ENCODE measurements around the gene GDF2.

GDF2 gene

GRCh38 chr10:47362199-47362598 lies 39.9 kb downstream of the GDF2 start:
- Histone ChIP-seq H3K4me3 (replicated peaks; ENCODE audit: low read depth, low read length) (no peak overlapping the region), H3K36me3 (ENCODE audit: control insufficient read depth, insufficient read depth, low read length) (no peaks in the 10 kb centered on the region), H3K27me3 (replicated peaks; ENCODE audit: control insufficient read depth, insufficient read depth, low read length) (peaks cover 1% of the 10 kb centered on the region; the same call in 1 of the 2 replicates)
- TF ChIP-seq CTCF (IDR thresholded peaks at IDR 0.05; ENCODE audit: insufficient read depth, low read length, poor library complexity, severe bottlenecking) = no peak
- DNase-seq (ENCODE audit: extremely low read depth, insufficient read length) = no peak

GRCh38 chr10:47363781-47364180 lies 41.5 kb downstream of the GDF2 start:
- TF ChIP-seq CTCF (IDR thresholded peaks at IDR 0.05; ENCODE audit: insufficient read depth, low read length, poor library complexity, severe bottlenecking) = no peak
- no peak for DNase-seq (ENCODE audit: extremely low read depth, insufficient read length)
- no peak overlapping the region for H3K4me3 ChIP-seq (replicated peaks; ENCODE audit: low read depth, low read length)
- H3K36me3 ChIP-seq (ENCODE audit: control insufficient read depth, insufficient read depth, low read length) = no peaks in the 10 kb centered on the region
- H3K27me3 ChIP-seq (replicated peaks; ENCODE audit: control insufficient read depth, insufficient read depth, low read length) = peaks cover 1% of the 10 kb centered on the region; the same call in 1 of the 2 replicates

GRCh38 chr10:47364366-47364765 lies 42.1 kb downstream of the GDF2 start:
- Histone ChIP-seq H3K36me3 (ENCODE audit: control insufficient read depth, insufficient read depth, low read length) (no peaks in the 10 kb centered on the region), H3K4me3 (replicated peaks; ENCODE audit: low read depth, low read length) (no peak overlapping the region), H3K27me3 (replicated peaks; ENCODE audit: control insufficient read depth, insufficient read depth, low read length) (peaks cover 1% of the 10 kb centered on the region; the same call in 1 of the 2 replicates)
- no peak for DNase-seq (ENCODE audit: extremely low read depth, insufficient read length)
- TF ChIP-seq CTCF (IDR thresholded peaks at IDR 0.05; ENCODE audit: insufficient read depth, low read length, poor library complexity, severe bottlenecking) = no peak

- TF ChIP-seq CTCF (IDR thresholded peaks at IDR 0.05; ENCODE audit: insufficient read depth, low read length, poor library complexity, severe bottlenecking) = no peak
- Histone ChIP-seq H3K27me3 (replicated peaks; ENCODE audit: control insufficient read depth, insufficient read depth, low read length) (peaks cover 1% of the 10 kb centered on the region; the same call in 1 of the 2 replicates), H3K4me3 (replicated peaks; ENCODE audit: low read depth, low read length) (no peak overlapping the region), H3K36me3 (ENCODE audit: control insufficient read depth, insufficient read depth, low read length) (no peaks in the 10 kb centered on the region)
- no peak for DNase-seq (ENCODE audit: extremely low read depth, insufficient read length)
Measured at GRCh38 chr10:47364911-47365310, 42.7 kb downstream of the GDF2 start.

GRCh38 chr10:47365431-47366180 lies 43.4 kb downstream of the GDF2 start:
- no peak for DNase-seq (ENCODE audit: extremely low read depth, insufficient read length)
- H3K27me3 ChIP-seq (replicated peaks; ENCODE audit: control insufficient read depth, insufficient read depth, low read length) = peaks cover 1% of the 10 kb centered on the region; the same call in 1 of the 2 replicates
- no peak overlapping the region for H3K4me3 ChIP-seq (replicated peaks; ENCODE audit: low read depth, low read length)

More at GRCh38 chr10:47365431-47366180, 43.4 kb downstream of the GDF2 start:
- no peaks in the 10 kb centered on the region for H3K36me3 ChIP-seq (ENCODE audit: control insufficient read depth, insufficient read depth, low read length)
- TF ChIP-seq CTCF (IDR thresholded peaks at IDR 0.05; ENCODE audit: insufficient read depth, low read length, poor library complexity, severe bottlenecking) = no peak

All from GM06990 (cell line).